ENCODE data around the gene CHMP4A. TPM values are rescaled to one million over a fixed set of nuclear protein-coding genes. Genes with fewer than 3 reads are reported as not detected.

CHMP4A gene
- total and polyA plus RNA-seq, 2 of the 13 experiments (the other 11 are each of a cell fraction or from before 2014, with no cell fraction given): 83.6 to 113 TPM

GRCh38 chr14:24252289-24253124 lies 39.2 kb upstream of the CHMP4A start (continued):
- TF ChIP-seq, protein P1, sequence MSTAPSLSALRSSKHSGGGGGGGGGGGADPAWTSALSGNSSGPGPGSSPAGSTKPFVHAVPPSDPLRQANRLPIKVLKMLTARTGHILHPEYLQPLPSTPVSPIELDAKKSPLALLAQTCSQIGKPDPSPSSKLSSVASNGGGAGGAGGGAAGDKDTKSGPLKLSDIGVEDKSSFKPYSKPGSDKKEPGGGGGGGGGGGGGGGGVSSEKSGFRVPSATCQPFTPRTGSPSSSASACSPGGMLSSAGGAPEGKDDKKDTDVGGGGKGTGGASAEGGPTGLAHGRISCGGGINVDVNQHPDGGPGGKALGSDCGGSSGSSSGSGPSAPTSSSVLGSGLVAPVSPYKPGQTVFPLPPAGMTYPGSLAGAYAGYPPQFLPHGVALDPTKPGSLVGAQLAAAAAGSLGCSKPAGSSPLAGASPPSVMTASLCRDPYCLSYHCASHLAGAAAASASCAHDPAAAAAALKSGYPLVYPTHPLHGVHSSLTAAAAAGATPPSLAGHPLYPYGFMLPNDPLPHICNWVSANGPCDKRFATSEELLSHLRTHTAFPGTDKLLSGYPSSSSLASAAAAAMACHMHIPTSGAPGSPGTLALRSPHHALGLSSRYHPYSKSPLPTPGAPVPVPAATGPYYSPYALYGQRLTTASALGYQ (CRISPR knock-in tag; IDR thresholded peaks at IDR 0.05): no peak
- no peak for TF ChIP-seq ZNF34 (CRISPR knock-in tag; IDR thresholded peaks at IDR 0.05; ENCODE audit: borderline replicate concordance)
- TF ChIP-seq IRX3 (CRISPR knock-in tag; IDR thresholded peaks at IDR 0.05; ENCODE audit: borderline replicate concordance, low read depth): peak; percentile 37; the same call in 1 of the 2 replicates
- TF ChIP-seq ZNF629 (CRISPR knock-in tag; conservative IDR thresholded peaks at IDR 0.05): no peak
- no peak for TF ChIP-seq ZNF546 (CRISPR knock-in tag; conservative IDR thresholded peaks at IDR 0.05)
- no peak for TF ChIP-seq ZNF558 (CRISPR knock-in tag; IDR thresholded peaks at IDR 0.05; ENCODE audit: borderline replicate concordance)
- no peak for TF ChIP-seq ZNF563 (CRISPR knock-in tag; IDR thresholded peaks at IDR 0.05)
- no peak for TF ChIP-seq ZNF207 (IDR thresholded peaks at IDR 0.05; ENCODE audit: borderline replicate concordance)
- no peak for TF ChIP-seq ZNF337 (CRISPR knock-in tag; IDR thresholded peaks at IDR 0.05; ENCODE audit: borderline replicate concordance, low read depth)
- TF ChIP-seq BHLHE40 (IDR thresholded peaks at IDR 0.05; ENCODE audit: low read length): 0 out of 2 replicates have a peak, but pooled peaks have one; percentile 2
- no peak for TF ChIP-seq ZNF430 (CRISPR knock-in tag; IDR thresholded peaks at IDR 0.05)
- TF ChIP-seq SIN3A (IDR thresholded peaks at IDR 0.05; ENCODE audit: borderline replicate concordance, low read depth, low read length): peak; percentile 61; the same call in 1 of the 2 replicates
- no peak; the same call in 1 of the 2 replicates for TF ChIP-seq ZSCAN5A (CRISPR knock-in tag; IDR thresholded peaks at IDR 0.05; ENCODE audit: borderline replicate concordance)
- no peak for TF ChIP-seq GPN1 (CRISPR knock-in tag; IDR thresholded peaks at IDR 0.05; ENCODE audit: borderline replicate concordance)
- TF ChIP-seq GATAD1 (CRISPR knock-in tag; IDR thresholded peaks at IDR 0.05): peak; percentile 59
- TF ChIP-seq IRF2 (CRISPR knock-in tag; IDR thresholded peaks at IDR 0.05): peak; percentile 77
- TF ChIP-seq NFE2 (CRISPR knock-in tag; IDR thresholded peaks at IDR 0.05): no peak
- TF ChIP-seq ZNF530 (CRISPR knock-in tag; IDR thresholded peaks at IDR 0.05; ENCODE audit: low read depth): no peak
- TF ChIP-seq ATF7-NPFF (CRISPR knock-in tag; IDR thresholded peaks at IDR 0.05; ENCODE audit: low read depth): no peak; the same call in 1 of the 2 replicates
- TF ChIP-seq ZNF670 (CRISPR knock-in tag; IDR thresholded peaks at IDR 0.05; ENCODE audit: borderline replicate concordance): no peak
- TF ChIP-seq ZNF713 (CRISPR knock-in tag; IDR thresholded peaks at IDR 0.05): 0 out of 2 replicates have a peak, but pooled peaks have one; percentile 94
- TF ChIP-seq, protein P2, sequence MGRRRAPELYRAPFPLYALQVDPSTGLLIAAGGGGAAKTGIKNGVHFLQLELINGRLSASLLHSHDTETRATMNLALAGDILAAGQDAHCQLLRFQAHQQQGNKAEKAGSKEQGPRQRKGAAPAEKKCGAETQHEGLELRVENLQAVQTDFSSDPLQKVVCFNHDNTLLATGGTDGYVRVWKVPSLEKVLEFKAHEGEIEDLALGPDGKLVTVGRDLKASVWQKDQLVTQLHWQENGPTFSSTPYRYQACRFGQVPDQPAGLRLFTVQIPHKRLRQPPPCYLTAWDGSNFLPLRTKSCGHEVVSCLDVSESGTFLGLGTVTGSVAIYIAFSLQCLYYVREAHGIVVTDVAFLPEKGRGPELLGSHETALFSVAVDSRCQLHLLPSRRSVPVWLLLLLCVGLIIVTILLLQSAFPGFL (CRISPR knock-in tag; IDR thresholded peaks at IDR 0.05): no peak
- no peak for TF ChIP-seq ZSCAN22 (CRISPR knock-in tag; IDR thresholded peaks at IDR 0.05)
- no peak for TF ChIP-seq REXO4 (CRISPR knock-in tag; IDR thresholded peaks at IDR 0.05; ENCODE audit: borderline replicate concordance)
- no peak for TF ChIP-seq GATA4 (IDR thresholded peaks at IDR 0.05; ENCODE audit: borderline replicate concordance, low read depth)

Measured in HepG2 (cell line).